HG03045 (cell line): ENCODE measurements around the gene LRRC30.
"Not testable (repeated sequence)": the region's sequence is repeated elsewhere in the genome, so short reads cannot be mapped to it uniquely, and the experiment has no call there.

Source experiments
- ATAC-seq: cut with Tn5 transposase; IDR thresholded peaks from one replicate; pipeline ENCODE4 v1.9.1; 2021; ENCODE audit warnings: mild to moderate bottlenecking, moderate library complexity; ENCODE audit not compliant: unreplicated experiment

Gene LRRC30

DNA sequence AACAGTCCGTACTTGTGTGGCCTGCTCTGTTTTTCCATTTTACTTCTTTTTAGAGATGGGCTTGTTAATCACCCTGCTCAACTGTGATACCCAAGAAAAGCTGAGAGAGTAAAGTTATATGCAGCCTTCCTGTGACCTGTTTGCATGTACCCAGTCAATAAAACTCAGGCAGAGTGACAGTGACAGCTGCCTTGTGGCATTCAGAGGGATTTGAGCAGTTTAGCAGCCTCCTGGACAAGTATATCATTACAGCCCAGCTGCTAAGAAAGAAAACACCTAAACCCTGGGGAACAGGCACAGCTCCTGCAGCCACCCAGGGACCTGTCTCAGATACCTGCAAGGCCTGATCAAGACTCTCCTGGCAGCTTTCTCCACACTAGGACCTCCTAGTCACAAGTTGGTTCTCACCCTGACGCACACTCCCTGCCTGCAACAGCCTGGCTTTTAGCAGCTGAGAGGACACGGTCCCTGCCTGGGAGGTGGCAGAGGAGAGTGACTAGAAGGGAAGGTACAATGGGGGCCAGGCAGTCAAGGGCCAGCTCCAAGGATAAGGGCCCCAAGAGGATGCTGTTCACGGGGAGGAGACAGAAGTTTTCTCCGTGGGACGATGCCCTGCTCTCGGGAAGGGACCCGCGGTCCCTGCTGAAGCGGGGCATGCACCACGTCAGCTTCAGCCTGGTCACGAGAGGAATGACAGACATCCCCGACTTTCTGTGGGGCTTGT is at the start of gene LRRC30:
TSS of gene LRRC30 (plus strand) at position 464 of the 724 bp plus-strand sequence. CDS start at position 514, 50 bp downstream.
- ATAC-seq = no peak

DNA sequence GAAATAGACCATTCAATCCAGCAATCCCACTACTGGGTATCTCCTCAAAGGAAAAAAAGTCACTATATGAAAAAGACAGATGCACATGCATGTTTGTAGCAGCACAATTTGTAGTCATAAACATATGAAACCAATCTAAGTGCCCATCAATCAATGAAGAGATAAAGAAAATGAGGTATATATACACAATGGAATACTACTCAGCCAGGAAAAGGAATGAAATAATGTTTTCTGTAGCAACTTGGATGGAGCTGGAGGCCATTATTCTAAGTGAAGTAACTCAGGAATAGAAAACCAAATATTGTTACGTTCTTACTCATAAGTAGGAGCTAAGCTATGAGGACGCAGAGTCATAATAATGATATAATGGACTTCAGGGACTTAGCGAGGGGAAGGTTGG is 45.2 kb upstream of the LRRC30 start:
- no peak for ATAC-seq

DNA sequence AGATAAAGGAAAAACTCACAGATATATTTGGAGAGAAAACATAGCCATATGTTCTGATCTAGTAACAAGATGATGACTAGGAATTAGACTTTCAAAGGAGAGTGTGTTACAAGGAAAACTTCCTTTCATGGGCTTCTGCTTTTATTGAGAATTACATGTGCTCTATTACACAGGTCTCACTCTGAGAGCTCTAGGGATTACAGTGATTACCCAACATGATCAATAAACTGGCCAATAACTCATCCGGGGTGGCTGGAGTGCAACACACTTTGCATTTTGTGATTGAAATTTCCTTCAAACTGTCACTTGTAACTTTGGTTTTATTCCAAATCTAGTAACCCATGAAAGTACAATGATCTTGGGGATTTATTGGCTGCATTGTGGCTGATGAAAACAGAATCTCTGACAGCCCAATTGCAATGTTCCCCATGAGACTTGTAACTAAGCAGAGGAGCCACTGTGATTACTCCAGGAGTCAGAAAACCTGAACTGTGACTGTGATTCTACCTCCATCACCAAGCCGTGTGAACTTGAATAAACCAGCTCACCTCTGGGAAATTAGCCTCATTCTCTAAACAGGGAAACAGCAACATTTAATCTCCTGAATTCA is 40.2 kb upstream of the LRRC30 start:
- no peak for ATAC-seq

DNA sequence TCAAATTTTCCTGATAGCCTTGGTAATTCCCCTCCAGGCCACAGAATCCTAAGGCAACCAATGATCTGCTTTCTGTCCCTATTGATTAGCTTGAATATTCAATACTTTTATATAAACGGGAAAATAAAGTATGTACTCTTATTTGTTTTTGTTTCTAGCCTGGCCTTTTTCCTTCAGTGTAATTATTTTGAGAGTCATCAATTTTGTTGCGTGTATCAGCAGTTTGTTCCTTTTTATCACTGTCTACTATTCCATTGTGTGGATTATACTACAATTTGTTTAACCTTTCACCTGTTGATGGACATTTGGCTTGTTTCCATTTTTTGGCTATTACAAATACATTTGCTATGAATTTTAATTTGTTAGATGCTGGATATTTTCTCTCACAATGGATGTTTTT is 39.2 kb upstream of the LRRC30 start:
- no peak for ATAC-seq

DNA sequence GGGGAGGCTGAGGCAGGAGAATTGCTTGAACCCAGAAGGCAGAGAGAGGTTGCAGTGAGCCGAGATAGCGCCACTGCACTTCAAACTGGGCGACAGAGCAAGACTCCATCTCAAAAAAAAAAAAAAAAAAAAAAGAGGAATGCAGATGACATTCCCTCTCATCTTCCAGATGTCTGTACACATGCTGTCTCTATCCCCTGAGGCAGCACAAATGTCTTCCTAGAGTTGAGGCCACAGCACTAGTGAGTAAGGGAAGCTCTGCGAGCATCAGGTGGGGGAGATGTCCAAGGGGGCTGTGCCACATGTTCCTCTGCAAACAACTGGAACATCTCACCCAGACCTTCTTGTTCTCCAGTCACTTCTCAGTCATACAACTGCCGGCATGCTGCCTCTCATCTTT is 35.6 kb upstream of the LRRC30 start:
- no peak for ATAC-seq

DNA sequence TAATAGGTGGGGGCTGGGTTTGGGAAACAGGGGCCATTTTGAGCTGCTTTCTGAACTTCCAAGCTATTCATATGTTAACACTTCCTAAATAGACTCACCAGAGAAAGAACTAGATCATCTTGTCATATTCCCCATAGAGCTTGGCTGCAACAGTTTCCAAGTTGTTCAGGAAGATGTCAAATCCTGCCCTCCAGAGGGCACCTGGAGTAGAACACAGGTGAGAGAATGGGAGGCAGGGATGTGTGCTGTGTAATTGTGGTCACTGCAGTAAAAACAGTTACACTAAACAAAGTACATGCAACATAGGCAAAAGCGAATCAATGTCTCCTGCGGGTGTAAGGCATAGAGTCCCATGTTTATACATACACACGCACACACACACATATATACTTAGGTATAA is 34.5 kb upstream of the LRRC30 start:
- no peak for ATAC-seq

DNA sequence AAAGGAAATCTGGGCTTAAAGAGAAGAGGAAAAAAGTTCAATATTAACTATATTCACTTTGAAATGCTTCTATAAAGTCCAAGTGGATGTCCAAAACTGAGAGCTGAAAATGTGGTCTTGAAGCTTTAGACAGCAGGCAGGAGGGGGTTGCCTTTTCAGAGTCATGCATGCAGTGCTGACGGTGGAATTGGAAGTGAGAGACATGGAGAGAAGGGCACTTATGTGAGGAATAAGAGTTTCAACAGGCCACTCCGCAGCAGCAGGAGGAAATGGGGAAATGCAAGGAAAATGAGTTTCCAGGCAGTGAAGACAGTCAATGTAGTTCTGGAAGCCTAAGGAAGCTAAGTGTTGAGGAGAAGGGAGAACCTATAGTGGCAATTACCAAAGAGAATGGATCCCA is 33.0 kb upstream of the LRRC30 start:
- no peak for ATAC-seq

DNA sequence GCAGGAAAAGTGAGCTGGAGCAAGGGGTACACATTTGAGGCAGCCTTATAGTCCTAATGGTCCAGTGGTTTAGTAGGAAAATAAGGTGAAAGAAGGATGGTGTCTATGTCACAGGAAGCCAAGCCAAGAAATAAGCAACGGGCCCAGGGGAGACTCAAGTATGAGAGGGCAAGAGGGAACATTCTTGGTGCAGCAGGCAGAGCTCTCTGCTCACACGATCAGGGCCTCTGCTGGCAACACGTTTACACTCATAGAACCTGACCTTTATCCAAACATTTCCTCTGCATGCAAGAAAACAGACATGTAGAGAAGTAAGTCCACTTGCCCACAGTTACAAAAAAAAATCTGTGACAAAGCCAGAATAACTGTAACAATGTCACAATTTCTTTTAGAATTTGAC is 32.6 kb upstream of the LRRC30 start:
- no peak for ATAC-seq

DNA sequence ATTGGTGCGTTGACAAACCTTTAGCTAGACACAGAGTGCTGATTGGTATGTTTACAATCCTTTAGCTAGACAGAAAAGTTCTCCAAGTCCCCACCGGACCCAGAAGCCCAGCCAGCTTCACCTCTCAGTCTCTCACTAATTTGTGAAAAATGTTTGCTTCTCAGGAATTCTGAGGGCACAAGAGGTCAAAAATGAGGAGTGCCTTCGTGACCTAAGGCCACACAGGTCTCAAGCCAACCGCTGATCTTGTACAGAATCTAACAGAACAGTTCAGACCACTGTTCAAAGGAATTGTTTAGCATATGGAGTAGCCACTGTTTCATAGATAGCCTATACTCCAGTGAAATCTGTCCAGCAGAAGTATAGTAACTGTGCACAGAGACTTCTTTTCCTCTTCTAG is 29.8 kb upstream of the LRRC30 start:
- ATAC-seq = no peak

DNA sequence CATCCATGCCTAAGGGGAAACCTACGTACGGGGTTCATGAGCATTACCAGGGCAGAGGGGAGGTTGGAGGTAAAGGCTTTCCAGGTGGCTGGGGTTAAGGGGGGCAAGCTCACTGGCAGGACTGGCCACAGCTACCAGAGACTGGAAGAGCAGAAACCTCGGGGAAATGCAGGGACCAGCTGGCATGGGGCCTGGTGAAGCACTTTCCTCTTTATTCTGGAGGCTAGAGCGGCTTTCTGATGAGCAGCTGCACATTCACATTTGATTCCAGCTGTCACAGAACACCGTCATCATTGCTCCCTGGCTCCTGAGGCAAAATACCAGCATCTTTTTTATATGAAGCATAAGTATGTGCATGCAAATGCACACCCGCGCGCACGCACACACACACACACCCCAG is 28.7 kb upstream of the LRRC30 start:
- ATAC-seq = no peak

DNA sequence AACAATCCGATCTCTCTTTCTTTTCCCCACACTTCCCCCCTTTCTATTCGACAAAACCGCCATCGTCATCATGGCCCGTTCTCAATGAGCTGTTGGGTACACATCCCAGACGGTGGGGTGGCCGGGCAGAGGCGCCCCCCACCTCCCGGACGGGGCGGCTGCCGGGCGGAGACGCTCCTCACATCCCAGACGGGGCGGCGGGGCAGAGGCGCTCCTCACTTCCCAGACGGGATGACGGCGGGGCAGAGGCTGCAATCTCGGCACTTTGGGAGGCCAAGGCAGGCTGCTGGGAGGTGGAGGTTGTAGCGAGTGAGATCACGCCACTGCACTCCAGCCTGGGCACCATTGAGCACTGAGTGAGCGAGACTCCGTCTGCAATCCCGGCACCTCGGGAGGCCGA is 27.3 kb upstream of the LRRC30 start:
- ATAC-seq = not testable (repeated sequence)

DNA sequence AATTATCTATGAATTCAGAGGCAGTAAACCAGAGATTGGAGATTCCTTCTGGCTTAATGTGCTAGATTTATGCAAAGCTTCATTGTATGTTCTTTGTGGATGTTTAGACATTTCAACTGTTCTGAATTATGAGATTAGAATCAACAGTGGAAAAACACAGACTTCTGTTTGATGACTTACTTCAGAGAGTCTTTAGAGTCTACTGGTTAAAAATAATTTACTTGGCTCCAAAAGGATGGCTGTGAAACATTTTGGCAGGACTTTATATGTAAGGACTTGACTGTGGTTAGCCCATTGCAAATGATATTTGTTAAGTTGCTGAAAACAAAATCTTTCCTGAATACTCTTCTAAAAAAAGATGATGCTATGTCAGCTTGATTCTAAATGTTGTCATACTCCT is 25.5 kb upstream of the LRRC30 start:
- ATAC-seq = no peak

DNA sequence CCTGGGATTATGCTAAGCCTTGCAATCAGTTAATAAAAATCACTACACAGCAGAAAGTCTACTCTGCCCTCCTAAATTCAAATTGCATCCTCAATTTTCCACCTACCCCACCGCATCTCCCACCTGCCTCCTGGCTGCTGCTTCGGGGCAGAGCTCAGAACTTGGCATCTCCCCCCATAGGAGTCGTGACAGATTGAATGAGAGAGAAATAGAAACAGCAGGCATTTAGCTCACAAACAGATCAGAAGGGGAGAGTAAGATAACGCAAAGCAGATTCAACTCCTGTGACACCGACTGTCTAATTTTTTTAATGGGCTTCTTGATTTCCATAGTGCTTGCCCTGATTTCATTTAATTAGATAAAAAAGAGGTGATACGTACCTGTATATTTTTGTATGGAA is 24.7 kb upstream of the LRRC30 start:
- no peak for ATAC-seq

DNA sequence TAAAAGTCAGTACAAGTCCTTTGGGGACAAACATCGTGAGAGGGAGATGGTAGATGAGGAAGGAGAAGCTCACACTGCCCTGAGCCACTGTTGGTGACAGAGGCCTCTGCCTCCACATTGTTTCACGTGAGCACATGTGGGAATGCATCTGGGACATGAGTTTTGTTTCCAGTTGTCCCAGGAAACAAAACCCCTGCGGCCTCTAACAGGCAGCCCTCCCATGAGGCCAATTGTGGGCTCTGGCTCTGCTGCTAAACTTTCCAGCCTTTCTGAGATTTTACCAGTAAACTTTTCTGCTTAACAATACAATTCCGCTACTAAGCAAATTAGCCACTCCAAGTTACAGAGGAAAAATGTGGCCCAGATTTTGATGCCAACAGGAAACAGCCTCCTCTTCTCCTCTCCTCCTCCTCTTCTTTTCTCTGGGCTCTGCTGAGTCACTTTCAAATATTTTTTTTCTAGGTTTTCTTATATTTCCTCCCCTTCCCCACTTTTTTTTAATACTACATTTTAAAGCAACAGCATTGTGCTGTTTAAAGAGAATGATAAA is 23.4 kb upstream of the LRRC30 start:
- no peak for ATAC-seq

DNA sequence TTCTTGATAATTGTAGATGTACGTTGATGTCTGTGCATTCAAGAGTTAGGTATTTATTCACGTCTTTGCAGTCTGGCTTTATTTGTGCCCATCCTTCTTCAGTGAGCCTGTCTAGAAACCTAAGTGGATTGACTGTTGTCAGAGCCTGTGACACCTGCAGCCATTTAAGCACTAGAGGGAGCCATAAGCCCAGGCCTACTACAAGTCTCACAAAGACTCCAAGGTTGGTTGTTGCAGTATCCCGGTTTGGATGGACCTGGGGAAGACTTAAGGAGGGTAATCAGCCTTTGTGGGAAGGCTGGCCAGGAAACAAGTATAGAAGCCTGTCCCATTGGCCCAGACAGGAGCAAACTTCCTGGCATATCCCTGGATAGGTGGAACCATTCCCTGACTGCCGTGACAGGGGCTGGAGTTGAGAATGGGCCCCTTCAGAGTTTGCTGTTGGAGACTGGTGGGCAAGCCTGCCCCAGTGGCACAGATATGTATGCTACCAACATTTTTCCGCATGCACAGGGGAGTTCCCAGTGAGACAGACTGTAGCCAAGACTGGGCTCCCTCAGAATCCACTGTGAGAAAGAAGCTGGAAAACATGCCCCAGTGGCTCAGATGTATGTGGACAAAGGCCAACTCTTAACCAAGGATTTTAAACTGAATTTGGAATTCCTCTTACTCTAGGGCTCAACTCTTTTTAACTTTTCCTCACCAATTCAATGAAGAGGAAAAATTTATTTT is 9.3 kb upstream of the LRRC30 start:
- no peak for ATAC-seq

DNA sequence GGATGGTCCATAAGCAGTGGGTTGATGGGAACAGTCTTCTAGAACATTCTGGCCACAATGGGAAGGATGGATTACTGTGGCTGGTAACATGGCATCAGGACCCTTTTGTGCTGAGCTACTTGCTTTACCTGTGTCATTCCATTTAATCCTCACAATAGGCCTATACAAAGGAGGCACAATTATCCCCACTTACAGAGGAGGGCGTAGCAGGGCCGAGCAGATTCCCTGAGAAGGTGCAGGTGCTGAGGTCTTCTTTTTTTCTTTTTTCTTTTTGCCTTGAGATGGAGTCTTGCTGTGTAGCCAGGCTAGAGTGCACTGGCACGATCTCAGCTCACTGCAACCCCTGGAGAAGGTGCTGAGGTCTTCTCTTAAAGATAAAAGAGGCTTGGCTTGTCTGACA is 6.7 kb upstream of the LRRC30 start:
- ATAC-seq = no peak

DNA sequence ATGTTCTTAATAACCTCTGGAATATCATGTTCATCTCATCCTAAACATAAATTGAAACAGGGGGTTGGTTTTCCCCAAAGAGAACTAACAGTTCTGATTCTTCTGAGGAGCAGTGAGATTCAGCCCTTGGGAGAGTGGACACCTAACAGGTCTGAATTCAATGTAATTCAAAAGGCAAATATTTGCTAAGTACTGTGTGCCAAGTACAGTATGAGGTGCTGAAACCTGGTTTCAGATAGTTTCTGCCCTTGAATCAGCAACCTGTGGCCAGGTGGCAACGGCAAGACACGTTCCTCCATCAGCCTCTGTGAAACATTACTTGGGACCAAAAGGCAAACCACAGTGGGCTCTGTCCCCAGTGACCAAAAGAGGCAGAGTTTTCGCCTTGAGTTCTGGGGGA is 1.3 kb downstream of the LRRC30 start:
- no peak for ATAC-seq

DNA sequence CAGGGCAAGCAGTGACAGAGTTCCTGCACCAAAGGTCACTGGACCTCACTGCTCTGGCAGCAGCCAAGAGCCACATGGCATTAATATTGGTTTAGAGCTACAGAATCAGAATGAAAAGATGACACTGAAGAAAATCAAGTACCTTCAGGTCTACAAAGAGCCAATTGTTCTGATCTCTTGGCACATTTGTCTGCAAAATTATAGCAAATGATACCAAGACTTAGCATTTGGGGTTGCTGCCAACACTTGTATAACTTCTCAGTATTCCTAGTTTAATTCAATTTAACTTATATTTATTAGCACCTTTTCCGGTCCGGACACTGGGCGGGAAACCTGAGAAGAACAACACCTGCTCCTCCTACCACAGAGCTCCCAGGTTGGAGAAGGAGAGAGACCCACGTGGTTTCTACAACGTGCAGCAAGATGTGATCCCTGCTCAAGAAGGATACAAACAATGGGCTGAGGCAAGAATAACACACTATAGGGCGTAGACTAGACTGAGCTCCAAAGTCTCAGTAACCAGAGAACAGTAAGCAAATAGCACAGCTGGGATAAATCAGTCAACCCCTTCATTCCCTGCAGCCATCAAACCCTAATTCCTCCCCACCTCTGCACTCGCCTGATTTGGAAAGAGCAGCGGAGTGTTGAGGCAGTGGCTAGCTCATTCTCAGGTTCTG is 2.4 kb downstream of the LRRC30 start:
- no peak for ATAC-seq

DNA sequence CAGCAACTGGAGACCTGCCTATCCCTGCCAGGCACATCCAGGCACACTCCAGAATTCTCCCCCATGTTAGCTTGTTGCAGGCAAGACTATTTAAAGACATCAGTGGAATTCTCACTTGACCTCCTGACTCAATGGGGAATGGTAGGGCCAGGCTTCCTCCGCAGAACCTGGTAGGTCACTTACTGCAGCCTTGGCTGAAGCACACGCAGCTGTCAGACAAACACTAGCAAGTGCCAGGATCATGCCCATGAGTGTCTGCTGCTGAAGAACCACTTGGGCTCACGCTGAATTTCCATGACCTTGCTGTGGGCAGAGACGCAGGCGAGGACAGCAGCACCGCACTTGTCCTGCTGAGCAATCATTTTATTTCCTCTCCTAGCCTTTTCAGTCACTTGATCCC is 3.2 kb downstream of the LRRC30 start:
- ATAC-seq = no peak

DNA sequence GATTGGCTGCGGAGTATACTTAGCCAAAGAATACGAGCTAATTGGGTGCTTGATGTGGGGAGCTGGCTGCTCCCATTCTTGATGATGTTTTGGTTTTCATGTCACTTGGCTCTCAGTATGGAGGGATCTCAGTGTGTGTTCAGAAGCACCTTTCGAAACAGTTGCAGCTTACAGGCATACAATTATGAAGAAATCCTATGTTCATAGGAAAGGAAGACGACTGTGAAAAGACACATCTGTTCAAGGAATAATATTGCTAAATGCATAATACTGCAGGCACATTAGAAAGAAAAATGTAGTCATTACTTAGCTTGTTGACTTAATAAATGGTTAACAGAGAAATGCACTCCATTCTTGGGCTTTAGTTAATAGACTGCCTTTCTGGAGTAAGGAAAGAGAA is 4.1 kb downstream of the LRRC30 start:
- no peak for ATAC-seq

DNA sequence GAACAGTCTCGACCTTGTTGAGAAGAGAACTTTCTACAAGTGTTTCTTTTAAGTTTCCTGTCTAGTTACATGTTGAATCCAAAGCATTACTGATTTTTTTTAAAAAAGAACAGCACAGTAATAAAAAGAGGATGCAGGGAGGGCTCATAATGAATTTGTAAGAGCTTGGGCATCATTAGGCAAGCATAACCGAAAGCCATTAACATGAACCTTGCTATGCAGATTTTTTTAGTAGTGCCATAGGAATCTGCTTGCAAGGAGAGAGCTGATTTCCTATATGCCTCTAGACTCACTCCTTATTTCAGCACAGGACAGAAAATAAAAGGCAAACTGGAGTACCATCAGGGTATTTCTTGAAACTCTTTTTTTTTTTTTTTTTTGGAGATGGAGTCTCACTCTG is 5.2 kb downstream of the LRRC30 start:
- ATAC-seq = no peak
